ENCODE measurements around the gene NUCB2.
"Not testable (repeated sequence)": the region's sequence is repeated elsewhere in the genome, so short reads cannot be mapped to it uniquely, and the experiment has no call there.

Gene NUCB2

DNA sequence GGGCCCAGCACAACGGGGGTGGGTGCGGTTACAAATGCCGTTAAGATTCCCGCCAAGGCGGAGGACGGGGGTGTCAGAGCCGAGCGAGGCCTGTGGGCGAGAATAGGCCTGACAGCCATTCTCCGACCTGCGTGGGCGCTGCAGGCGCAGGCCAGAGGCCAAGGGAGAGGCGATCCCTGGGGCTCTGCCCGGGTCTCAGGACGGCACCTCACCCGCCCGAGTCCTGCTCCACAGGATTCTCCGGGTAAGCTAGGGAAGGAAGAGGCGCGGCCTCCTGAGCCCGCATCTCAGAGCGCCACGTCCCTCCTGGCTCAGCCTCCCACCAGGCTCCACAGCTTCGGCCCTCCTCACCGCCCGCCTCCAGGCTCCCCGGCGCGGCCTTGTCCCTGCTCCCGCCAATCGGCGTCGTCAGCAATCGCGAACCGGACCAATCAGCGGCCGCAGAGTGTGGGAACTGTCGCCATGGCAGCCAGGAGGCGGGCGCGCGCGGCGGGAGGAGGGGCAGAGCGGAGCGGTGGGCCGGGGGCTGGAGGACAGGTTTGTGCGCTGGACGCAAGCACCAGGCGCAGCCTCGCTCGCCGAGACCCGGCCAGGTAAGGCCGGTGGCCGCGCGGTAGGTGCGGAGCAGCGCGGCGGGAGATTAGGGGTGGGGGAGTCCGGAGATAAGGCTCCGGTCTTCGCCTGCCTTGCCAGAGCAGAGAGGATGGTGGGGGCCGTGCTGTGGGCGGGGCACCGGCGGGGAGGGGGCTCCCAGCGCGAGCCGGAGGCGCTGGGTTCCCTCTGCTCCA is at the start of gene NUCB2:
Gene NUCB2, plus strand, starts transcription at position 504 of the 788 bp plus-strand sequence. CDS start 18,585 bp downstream, outside the sequence.
- DNase-seq (ENCODE audit: low read depth): peak; percentile 92

DNA sequence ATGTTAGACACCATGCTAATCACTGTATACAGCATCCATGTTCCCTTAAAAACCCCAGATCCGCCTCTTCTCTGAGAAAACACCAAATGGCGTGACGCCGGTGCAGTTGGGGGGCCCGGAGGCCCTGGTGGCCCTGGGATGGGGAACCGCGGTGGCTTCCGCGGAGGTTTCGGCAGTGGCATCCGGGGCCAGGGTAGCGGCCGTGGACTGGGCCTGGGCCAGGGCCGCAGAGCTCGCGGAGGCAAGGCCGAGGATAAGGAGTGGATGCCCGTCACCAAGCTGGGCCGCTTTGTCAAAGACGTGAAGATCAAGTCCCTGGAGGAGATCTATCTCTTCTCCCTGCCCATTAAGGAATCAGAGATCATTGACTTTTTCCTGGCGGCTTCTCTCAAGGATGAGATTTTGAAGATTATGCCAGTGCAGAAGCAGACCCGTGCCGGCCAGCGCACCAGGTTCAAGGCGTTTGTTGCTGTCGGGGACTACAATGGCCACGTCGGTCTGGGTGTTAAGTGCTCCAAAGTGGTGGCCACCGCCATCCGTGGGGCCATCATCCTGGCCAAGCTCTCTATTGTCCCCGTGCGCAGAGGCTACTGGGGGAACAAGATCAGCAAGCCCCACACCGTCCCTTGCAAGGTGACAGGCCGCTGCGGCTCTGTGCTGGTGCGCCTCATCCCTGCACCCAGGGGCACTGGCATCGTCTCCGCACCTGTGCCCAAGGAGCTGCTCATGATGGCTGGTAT is 48.2 kb upstream of the NUCB2 start:
- not testable (repeated sequence) for DNase-seq (ENCODE audit: low read depth)

DNA sequence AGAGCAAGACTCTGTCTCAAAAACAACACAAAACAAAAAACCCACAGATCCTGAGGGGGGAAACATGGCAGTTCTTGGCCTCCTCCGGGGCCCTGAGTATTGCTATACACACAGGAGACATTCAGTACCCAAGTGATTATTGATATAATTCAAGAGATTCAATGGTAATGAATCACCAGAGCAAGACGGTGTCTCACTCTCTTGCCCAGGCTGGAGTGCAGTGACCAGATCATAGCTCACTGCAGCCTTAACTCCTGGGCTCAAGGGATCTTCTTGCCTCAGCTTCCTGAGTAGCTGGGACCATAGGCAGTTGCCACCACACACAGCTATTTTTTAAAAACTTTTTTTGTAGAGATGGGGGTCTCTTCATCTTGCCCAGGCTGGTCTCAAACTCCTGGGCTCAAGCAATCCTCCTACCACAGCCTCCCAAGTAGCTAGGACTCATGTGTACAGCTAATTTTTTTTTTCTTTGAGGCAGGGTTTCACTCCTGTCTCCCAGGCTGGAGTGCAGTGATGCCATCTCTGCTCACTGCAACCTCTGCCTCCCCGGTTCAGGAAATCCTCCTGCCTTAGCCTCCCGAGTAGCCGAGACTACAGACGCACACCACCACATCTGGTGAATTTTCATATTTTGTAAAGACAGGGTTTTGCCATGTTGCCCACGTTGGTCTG is 46.9 kb upstream of the NUCB2 start:
- DNase-seq (ENCODE audit: low read depth): no peak

DNA sequence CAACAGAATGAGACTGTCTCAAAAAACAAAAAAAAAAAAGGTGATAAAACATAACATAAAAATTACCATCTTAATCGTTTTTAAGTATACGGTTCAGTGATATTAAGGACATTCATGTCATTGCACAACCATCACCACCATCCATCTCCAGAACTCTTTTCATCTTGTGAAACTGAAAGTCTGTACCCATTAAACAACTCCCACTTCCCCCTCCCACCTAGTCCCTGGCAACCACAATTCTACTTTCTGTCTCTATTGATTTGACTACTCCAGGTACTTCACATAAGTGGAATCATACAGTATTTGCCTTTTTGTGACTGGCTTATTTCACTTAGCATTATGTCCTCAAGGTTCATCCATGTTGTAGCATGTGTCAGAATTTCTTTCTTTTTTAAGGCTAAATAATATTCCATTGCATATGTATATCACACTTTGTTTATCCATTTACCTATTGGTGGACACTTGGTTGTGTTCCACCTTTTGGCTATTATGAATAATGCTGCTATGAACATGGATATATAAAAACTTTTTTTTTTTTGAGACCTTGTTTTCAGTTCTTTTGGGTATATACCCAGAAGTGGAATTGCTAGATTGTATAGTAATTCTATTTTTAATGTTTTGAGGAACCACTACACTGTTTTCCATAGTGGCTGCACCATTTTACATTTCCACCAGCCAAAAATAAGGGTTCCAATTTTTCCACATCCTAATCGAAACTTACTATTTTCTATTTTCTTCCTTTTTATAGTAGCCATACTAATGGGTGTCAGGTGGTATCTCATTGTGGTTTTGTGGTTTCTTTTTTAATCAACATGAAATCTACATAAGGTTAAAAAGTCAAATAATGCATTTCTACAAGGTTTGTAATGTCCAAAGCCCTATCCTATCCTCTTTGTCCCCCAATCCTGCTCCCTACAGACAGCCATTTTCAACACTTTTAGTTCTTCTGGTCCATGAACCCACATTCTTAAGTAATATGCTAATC is 45.4 kb upstream of the NUCB2 start:
- no peak for DNase-seq (ENCODE audit: low read depth)

DNA sequence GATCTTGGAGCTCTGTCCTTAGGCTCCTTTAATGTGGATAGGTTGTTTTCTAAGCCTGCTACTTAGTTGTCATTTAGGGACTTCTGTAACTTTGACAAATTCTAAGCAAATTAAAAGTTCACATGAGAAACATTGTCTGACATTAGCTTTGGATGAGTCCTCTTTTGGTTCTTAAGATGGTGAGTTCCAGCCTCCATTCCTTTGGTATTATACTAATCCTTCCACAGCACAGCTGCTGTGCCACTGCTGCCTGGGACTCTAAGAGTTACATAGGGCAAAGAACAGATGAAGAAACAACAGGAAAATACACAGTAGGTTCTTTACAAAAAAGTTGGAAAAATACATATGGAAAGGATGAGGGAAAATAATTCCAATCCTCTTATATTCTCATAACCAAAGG is 43.4 kb upstream of the NUCB2 start:
- no peak for DNase-seq (ENCODE audit: low read depth)

DNA sequence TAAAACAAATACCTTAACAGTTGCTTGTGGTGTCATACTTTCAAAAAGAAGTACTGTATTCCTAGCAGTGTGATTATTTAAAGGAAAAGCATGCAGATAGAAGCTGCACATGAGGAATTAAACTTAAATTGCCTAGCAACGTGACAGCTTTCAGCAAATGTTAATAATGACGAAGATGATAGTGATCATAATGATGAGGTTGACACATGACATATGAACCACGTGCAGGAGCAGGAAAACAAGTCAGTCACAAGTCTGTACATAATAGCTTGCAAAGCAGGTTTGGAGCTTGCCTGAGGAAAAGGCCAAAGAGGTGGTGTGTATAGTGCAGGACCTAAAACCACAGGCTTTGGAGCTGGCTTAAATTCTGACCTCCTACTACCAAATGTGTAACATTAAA is 38.2 kb upstream of the NUCB2 start:
- no peak for DNase-seq (ENCODE audit: low read depth)

DNA sequence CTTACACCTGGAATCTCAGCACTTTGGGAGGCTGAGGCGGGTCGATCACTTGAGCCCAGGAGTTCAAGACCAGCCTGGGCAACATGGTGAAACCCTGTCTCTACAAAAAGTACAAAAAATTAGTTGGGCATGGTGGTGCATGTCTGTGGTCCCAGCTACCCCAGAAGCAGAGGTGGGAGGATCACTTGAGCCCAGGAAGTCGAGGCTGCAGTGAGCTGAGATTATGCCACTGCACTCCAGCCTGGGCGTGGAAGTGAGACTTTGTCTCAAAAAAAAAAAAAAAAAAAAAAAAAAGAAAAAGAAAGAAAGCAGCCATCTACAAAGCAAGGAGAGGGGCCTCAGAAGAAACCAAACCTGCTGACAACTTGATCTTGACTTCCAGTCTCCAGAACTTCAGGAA is 36.6 kb upstream of the NUCB2 start:
- not testable (repeated sequence) for DNase-seq (ENCODE audit: low read depth)

DNA sequence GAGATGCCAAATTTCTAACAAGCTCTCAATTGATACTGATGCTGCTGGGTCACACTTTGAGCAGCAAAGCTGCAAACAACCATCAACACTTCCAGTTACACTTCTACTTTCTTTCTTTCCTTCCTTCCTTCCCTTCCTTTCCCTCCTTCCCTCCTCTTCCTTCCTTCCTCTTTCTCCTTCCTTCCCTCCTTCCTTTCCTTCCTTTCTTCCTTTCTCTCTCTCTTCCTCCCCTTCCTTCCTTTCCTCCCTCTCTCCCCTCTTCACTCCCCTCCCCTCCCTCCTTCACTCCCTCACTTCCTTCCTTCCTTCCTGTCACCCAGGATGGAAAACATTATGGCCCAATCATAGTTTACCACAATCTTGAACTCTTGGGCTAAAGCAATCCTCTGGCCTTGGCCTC is 35.8 kb upstream of the NUCB2 start:
- DNase-seq (ENCODE audit: low read depth): no peak

DNA sequence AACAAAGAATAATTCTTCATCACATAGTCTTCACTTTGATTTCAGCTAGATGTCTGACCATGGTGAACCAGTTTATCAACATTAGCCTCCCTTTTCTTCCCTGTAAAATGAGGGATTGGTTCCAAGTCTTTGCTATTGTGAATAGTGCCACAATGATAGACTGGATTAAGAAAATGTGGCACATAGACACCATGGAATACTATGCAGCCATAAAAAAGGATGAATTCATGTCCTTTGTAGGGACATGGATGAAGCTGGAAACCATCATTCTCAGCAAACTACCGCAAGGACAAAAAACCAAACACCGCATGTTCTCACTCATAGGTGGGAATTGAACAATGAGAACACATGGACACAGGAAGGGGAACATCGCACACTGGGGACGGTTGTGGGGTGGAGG is 33.6 kb upstream of the NUCB2 start:
- DNase-seq (ENCODE audit: low read depth): not testable (repeated sequence)

DNA sequence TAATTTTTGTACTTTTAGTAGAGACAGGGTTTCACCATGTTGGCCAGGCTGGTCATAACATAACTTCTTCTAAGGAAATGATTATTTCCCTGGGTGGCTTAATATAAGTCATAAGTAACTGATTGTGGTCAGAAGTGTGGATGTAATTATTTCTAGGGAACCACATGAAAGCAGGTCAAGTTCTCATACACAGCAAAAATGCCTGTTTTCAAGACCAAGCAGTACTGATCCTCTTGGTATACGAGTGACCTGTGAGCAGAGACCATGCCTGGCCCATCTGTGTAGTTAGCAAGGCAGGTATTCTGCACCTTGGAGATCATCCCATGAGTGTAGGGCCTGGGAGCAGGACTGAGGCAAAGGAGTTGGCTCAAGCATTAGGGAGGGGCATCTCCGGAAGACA is 32.5 kb upstream of the NUCB2 start:
- DNase-seq (ENCODE audit: low read depth): no peak

DNA sequence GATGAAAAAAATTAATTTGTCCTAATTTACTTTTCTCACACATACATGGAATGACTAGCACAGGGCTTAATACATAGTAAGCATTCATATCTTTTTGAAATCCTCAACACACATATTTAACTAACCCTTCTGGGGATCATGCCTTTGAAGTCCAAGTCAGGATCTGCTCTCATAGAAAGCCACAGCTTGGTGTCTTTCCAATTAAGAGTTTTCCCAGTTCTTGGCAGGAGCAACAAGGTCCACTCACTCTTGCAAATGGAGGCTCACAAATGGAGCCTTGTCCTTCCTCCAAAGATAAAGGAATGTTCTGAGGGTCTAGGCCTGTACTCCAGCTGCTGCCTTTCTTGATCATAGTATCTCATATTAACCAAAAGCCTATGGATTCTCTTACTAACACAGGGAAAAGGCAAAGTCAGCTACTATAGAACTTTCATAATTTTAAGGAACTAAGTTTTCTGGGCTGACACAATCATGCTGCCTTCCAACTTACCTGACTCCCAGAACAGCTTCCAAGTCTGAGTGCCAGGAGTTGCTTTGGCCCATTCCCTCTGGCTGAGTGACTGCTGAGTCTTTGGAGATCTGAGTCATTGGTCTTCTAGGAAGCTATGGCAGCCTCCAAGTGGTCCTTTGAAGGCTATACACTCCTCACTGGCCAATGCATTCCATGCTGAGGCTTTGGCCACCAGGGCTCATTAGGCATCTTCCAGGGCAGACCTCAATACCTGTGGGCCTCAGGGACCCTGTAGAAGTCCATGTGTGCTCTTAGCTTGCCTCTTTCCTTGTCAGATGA is 25.8 kb upstream of the NUCB2 start:
- no peak for DNase-seq (ENCODE audit: low read depth)

DNA sequence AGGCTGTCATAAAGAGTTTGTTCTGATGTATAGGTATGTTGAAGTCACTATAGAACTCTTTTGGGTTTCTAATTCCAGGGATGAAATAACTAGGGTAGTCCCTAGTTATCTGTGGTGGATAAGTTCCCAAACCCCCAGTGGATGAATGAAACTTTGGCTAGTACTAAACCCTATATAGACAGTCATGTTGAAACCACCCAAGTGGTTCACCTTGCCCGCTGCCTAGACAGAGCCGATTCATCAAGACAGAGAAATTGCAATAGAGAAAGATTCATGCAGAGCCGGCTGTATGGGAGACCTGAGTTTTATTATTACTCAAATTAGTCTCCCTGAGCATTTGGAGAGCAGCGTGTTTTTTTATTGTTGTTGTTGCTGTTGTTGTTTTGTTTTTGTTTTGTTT is 23.8 kb upstream of the NUCB2 start:
- DNase-seq (ENCODE audit: low read depth): no peak

DNA sequence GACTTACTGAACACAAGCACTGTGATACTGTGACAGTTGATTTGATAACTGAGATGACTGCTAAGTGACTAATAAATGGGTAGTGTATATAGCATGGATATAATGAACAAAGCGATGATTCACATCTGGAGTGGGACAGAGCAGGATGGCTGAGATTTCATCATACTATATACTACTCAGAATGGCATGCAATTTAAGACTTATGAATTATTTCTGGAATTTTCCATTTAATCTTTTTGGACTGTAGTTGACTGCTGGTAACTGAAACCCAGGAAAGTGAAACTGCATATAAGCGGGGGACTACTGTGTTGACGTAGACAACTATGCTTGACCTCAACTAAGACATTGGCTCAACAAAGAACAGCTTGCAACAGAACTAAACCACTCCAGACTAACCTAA is 20.0 kb upstream of the NUCB2 start:
- DNase-seq (ENCODE audit: low read depth): peak; percentile 65

DNA sequence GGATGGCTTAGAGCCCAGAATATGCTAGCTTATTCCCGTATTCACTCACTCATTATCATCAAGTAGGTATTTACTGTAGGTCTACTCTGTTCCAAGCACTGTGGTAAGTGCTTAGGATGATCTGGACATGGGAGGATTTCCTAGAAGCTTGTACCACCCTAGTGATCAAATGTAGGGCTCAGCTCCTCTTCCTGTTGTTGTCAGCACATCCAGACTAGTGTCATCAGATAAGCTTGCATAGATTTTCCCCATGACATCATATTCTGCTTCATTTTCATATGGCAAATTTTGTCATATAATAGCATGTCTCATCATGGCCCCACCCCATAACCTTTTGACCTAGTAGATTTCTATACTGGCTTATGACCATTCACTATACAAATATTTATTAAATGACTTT is 19.3 kb upstream of the NUCB2 start:
- no peak for DNase-seq (ENCODE audit: low read depth)

DNA sequence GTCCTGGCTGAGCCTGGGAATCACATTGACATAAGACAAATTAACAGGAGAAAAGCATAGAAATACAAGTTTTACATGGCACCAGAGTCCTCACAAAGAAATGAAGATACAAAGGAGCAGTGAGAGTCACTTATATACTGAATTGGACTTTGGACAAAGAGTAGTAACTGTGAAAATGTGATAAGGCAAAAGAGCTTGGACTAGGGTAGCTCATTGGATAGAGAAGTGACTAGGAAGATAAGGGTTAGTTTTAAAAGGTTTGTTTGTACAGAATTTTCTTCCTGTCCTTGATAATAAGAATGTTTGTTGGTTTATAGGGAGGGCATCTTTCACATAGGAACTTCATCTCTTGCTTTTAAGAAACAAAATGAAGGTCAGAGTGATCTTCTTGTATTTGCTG is 17.9 kb upstream of the NUCB2 start:
- DNase-seq (ENCODE audit: low read depth): no peak

DNA sequence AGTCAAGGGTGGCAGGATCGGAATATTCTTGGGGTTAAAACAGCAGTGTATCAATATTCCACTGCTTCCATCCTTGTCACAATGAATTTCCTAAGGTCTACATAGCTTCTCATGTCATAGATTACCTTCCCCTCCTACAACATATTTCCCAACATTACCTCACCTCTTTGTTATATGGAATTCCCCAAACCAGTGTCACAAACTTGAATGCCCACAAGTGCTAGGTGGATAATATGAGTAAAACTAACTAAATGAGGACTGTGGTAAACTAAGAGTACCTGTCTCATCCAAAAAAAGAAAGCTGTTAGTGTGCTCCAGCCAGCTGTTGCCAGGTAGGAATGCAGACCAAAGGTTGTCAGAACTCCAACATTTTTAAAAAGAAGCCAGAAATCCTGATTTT is 17.0 kb upstream of the NUCB2 start:
- DNase-seq (ENCODE audit: low read depth): no peak

DNA sequence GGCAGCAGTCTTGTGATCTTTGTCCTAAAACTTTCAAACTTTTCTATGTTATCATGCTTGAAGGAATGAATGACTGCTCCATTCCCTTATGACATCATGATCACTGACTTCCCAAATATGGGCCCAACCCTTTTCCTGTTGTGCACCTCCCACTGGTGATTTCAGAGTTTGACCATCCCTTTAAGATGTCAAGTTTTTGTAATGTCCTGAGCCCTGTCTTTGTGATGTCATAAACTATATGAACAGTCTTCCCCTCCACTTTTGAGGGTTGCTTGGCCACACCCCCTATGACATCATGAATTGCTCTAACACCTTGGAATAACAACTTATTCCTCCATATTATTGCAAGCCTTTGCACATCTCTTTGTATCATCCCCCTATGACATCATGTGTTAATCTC is 16.5 kb upstream of the NUCB2 start:
- DNase-seq (ENCODE audit: low read depth): no peak

DNA sequence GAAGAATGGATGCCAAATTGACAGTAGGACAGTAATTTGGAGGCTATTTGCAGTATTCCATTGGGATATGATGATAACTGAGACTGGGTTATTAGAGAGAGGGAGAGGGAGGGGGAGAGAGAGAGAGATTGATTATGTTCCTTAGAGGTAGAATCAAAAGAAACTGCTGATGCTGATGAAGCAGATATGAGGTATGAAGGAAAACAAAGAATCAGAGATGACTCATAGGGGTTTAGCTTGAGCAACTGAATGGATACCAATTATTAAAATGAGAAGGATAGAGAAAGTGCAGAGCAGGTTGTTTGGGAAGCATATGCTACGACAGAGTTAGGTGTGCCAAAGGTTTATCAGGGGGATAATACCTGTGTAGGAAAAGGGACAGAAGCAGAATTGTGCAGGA is 12.8 kb upstream of the NUCB2 start:
- no peak for DNase-seq (ENCODE audit: low read depth)

DNA sequence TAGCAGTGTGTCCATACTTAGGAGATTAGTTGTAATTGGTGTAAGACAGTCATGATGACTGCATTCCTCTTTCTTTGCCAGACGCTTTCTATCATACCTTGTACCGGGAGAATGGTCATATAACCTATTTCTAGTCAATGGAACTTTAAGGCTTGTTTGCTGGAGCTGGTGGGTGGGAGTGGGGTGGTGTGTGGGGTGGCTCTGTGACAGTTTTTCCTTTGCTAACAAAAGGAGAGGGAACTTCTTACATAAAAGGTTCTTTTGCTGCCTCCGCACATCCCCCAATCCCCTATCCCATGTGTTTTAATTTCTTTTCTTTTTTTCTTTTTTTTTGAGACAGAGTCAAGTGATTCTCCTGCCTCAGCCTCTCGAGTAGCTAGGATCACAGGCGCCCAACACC is 9.8 kb upstream of the NUCB2 start:
- DNase-seq (ENCODE audit: low read depth): no peak

DNA sequence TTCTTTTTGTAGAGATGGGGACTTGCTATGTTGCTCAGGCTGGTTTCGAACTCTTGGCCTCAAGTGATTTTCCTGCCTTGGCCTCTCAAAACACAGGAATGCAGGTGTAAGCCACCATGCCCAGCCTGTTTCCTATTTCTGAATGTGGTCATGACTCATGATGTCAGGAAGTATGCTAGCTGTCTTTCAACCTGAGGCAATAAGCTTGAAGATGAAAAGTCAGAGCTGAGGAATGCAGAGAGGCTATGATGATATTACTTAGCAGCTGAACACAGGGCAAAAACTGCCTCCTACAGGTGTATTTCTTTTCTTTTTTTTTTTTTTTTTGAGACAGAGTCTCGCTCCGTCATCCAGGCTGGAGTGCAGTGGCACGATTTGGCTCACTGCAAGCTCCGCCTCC is 9.0 kb upstream of the NUCB2 start:
- DNase-seq (ENCODE audit: low read depth): no peak

DNA sequence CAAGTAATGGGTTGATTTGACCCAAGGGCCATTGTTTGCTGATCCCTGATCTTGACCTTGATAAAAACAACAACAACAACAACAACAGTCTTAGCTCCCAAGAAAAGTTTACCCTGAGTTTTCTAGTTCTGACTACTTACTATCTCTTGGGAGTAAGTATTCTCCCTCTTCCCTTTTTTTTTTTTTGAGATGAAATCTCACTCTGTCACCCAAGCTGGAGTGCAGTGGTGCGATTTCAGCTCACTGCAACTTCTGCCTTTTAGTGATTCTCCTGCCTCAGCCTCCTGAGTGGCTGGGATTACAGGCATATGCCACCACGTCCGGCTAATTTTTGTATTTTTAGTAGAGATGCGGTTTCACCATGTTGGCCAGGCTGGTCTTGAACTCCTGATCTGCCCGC is 8.0 kb upstream of the NUCB2 start:
- not testable (repeated sequence) for DNase-seq (ENCODE audit: low read depth)

Data from GM04504 (cell line).